KMS-11 (cell line): ENCODE measurements around the gene TOR2A.

ENCODE experiments used
- H2AFZ ChIP-seq: fragments of 200-600 bp; sonication (generic); 2 replicates; pipeline ENCODE4 v1.6.1; 2016; ENCODE audit warnings: antibody characterized with exemption, mixed run types, low read depth
- H3K27ac ChIP-seq: fragments of 200-600 bp; sonication (generic); 2 replicates; pipeline ENCODE4 v1.6.1; 2016; ENCODE audit warnings: mild to moderate bottlenecking, mixed run types
- H3K27me3 ChIP-seq: fragments of 200-600 bp; sonication (generic); 2 replicates; pipeline ENCODE4 v1.6.1; 2017; ENCODE audit warnings: mild to moderate bottlenecking, low read depth, mixed run types, moderate library complexity; ENCODE audit not compliant: insufficient read depth
- H3K36me3 ChIP-seq: fragments of 200-600 bp; sonication (generic); 2 replicates; pipeline ENCODE4 v1.6.1; 2017; ENCODE audit warnings: mild to moderate bottlenecking, mixed run types; ENCODE audit not compliant: insufficient read depth
- H3K4me1 ChIP-seq: fragments of 200-600 bp; sonication (generic); 2 replicates; pipeline ENCODE4 v1.6.1; 2016; ENCODE audit warnings: mild to moderate bottlenecking, low read depth, mixed run types; ENCODE audit not compliant: poor library complexity, severe bottlenecking
- H3K4me2 ChIP-seq: fragments of 200-600 bp; sonication (generic); 2 replicates; pipeline ENCODE4 v1.7.0; 2016; ENCODE audit warnings: mild to moderate bottlenecking, mixed run types
- H3K4me3 ChIP-seq: fragments of 200-600 bp; sonication (generic); IDR thresholded peaks from 2 replicates; pipeline ENCODE4 v1.6.1; 2017; ENCODE audit warnings: low read depth, low read length, mixed read lengths; ENCODE audit not compliant: insufficient read depth
- H3K79me2 ChIP-seq: fragments of 200-600 bp; sonication (generic); 2 replicates; pipeline ENCODE4 v1.6.1; 2016; ENCODE audit warnings: low read depth, mixed run types; ENCODE audit not compliant: insufficient read depth
- H3K9ac ChIP-seq: fragments of 200-600 bp; sonication (generic); 2 replicates; pipeline ENCODE4 v1.6.1; 2016; ENCODE audit warnings: mild to moderate bottlenecking, mixed run types
- H4K20me1 ChIP-seq: fragments of 200-600 bp; sonication (generic); 2 replicates; pipeline ENCODE4 v1.6.1; 2016; ENCODE audit warnings: mild to moderate bottlenecking, mixed run types; ENCODE audit not compliant: insufficient read depth
- CTCF ChIP-seq: fragments of 200-600 bp; sonication (generic); conservative IDR thresholded peaks from 2 replicates; pipeline ENCODE4 v1.6.1; 2017; ENCODE audit warnings: low read depth, mild to moderate bottlenecking, antibody characterized with exemption, low read length, moderate library complexity, mixed read lengths

The TOR2A gene

GRCh38 chr9:127732444-127732843 is 2.6 kb downstream of the TOR2A start:
- H3K4me1 ChIP-seq = peaks cover 19% of the 10 kb centered on the region
- no peak overlapping the region for H3K4me2 ChIP-seq
- H4K20me1 ChIP-seq = no peaks in the 10 kb centered on the region
- H2AFZ ChIP-seq = no peak overlapping the region
- H3K4me3 ChIP-seq = no peak overlapping the region
- H3K27me3 ChIP-seq = no peaks in the 10 kb centered on the region
- H3K9ac ChIP-seq = no peak overlapping the region
- H3K79me2 ChIP-seq = no peaks in the 10 kb centered on the region
- no peak overlapping the region for H3K27ac ChIP-seq
- TF ChIP-seq CTCF = no peak
- H3K36me3 ChIP-seq = no peaks in the 10 kb centered on the region

- H3K4me3 ChIP-seq = no peak overlapping the region
- H3K79me2 ChIP-seq = no peaks in the 10 kb centered on the region
- no peaks in the 10 kb centered on the region for H4K20me1 ChIP-seq
- H3K36me3 ChIP-seq = no peaks in the 10 kb centered on the region
- no peaks in the 10 kb centered on the region for H3K27me3 ChIP-seq
- no peak overlapping the region for H3K4me2 ChIP-seq
- H3K4me1 ChIP-seq = peaks cover 19% of the 10 kb centered on the region
- no peak for TF ChIP-seq CTCF
- H2AFZ ChIP-seq = no peak overlapping the region
- H3K9ac ChIP-seq = no peak overlapping the region
- no peak overlapping the region for H3K27ac ChIP-seq
Measured at GRCh38 chr9:127731938-127732337, 3.2 kb downstream of the TOR2A start.

- H3K4me2 ChIP-seq = no peak overlapping the region
- no peak for TF ChIP-seq CTCF
- H3K4me1 ChIP-seq = peaks cover 14% of the 10 kb centered on the region
- no peak overlapping the region for H3K27ac ChIP-seq
- H3K9ac ChIP-seq = no peak overlapping the region
- no peak overlapping the region for H3K4me3 ChIP-seq
- no peak overlapping the region for H2AFZ ChIP-seq
- H3K27me3 ChIP-seq = no peaks in the 10 kb centered on the region
- no peaks in the 10 kb centered on the region for H3K36me3 ChIP-seq
- H3K79me2 ChIP-seq = no peaks in the 10 kb centered on the region
- no peaks in the 10 kb centered on the region for H4K20me1 ChIP-seq
Measured at GRCh38 chr9:127730799-127731410, 4.2 kb downstream of the TOR2A start.

- TF ChIP-seq CTCF = no peak
- H3K4me1 ChIP-seq = peaks cover 9% of the 10 kb centered on the region
- no peaks in the 10 kb centered on the region for H3K27me3 ChIP-seq
- no peak overlapping the region for H3K9ac ChIP-seq
- no peaks in the 10 kb centered on the region for H3K36me3 ChIP-seq
- H2AFZ ChIP-seq = no peak overlapping the region
- H3K4me3 ChIP-seq = no peak overlapping the region
- no peaks in the 10 kb centered on the region for H3K79me2 ChIP-seq
- H3K27ac ChIP-seq = no peak overlapping the region
- H4K20me1 ChIP-seq = no peaks in the 10 kb centered on the region
- no peak overlapping the region for H3K4me2 ChIP-seq
Measured at GRCh38 chr9:127730262-127730661, 4.8 kb downstream of the TOR2A start.
